A172 (cell line): Measurements from ENCODE around the gene WFS1. TPM values are rescaled to one million over a fixed set of nuclear protein-coding genes. Genes with fewer than 3 reads are reported as not detected.

Experiments
- DNase-seq: peaks from one replicate; pipeline ENCODE4 v3.0.0-alpha.2; 2015; ENCODE audit warnings: low spot score
- total RNA-seq: library from RNA; depleted of rRNA; stranded (reverse); fragments of >200 nt; shearing (Covaris generic); gene quantifications from 2 replicates; pipeline ENCODE4 v1.2.3, GENCODE V29; 2014

WFS1 gene
- total RNA-seq, 1 experiment from 2014 or later = 54.2 TPM

GRCh38 chr4:6324999-6325787 lies 55.5 kb downstream of the WFS1 start:
- DNase-seq = peak; percentile 86

- no peak for DNase-seq
Measured at GRCh38 chr4:6325788-6326290, 56.2 kb downstream of the WFS1 start.

- no peak for DNase-seq
Measured at GRCh38 chr4:6326312-6327060, 56.8 kb downstream of the WFS1 start.

GRCh38 chr4:6327220-6327917 lies 57.7 kb downstream of the WFS1 start:
- peak; percentile 82 for DNase-seq

- DNase-seq = no peak
Measured at GRCh38 chr4:6328526-6328925, 58.9 kb downstream of the WFS1 start.

GRCh38 chr4:6329478-6330383 lies 60.1 kb downstream of the WFS1 start:
- no peak for DNase-seq

GRCh38 chr4:6330384-6330767 lies 60.7 kb downstream of the WFS1 start:
- no peak for DNase-seq

GRCh38 chr4:6331018-6331417 lies 61.4 kb downstream of the WFS1 start:
- DNase-seq = no peak

GRCh38 chr4:6331468-6331867 lies 61.8 kb downstream of the WFS1 start:
- no peak for DNase-seq

GRCh38 chr4:6332042-6332668 lies 62.5 kb downstream of the WFS1 start:
- DNase-seq = peak; percentile 47

- DNase-seq = no peak
Measured at GRCh38 chr4:6332669-6333050, 63.0 kb downstream of the WFS1 start.

GRCh38 chr4:6333301-6334202 lies 63.9 kb downstream of the WFS1 start:
- no peak for DNase-seq

- no peak for DNase-seq
Measured at GRCh38 chr4:6334203-6334887, 64.7 kb downstream of the WFS1 start.

- DNase-seq = no peak
Measured at GRCh38 chr4:6335040-6335590, 65.5 kb downstream of the WFS1 start.

GRCh38 chr4:6336166-6336565 lies 66.5 kb downstream of the WFS1 start:
- DNase-seq = no peak

- no peak for DNase-seq
Measured at GRCh38 chr4:6337331-6337935, 67.8 kb downstream of the WFS1 start.

- no peak for DNase-seq
Measured at GRCh38 chr4:6338175-6338950, 68.7 kb downstream of the WFS1 start.
